Hepatocyte (in vitro differentiated cells): Measurements from ENCODE around the gene RPIA.

Source experiments
- EZH2 ChIP-seq: fragments of 200-600 bp; sonication (generic); IDR thresholded peaks from 2 replicates; pipeline ENCODE4 v1.6.1; 2016; ENCODE audit warnings: antibody characterized with exemption, mild to moderate bottlenecking, borderline replicate concordance
- EZH2phosphoT487 ChIP-seq: fragments of 200-600 bp; sonication (generic); IDR thresholded peaks from one replicate; pipeline ENCODE4 v1.6.1; 2018; ENCODE audit warnings: antibody characterized with exemption, mild to moderate bottlenecking, low read depth, moderate library complexity; ENCODE audit not compliant: unreplicated experiment, severe bottlenecking
- TF ChIP-seq, protein P1 (sequence below): fragments of 200-600 bp; sonication (generic); IDR thresholded peaks from 2 replicates; pipeline ENCODE4 v1.5.1; 2016; ENCODE audit warnings: antibody characterized with exemption, mild to moderate bottlenecking; ENCODE audit not compliant: poor library complexity

DNA sequence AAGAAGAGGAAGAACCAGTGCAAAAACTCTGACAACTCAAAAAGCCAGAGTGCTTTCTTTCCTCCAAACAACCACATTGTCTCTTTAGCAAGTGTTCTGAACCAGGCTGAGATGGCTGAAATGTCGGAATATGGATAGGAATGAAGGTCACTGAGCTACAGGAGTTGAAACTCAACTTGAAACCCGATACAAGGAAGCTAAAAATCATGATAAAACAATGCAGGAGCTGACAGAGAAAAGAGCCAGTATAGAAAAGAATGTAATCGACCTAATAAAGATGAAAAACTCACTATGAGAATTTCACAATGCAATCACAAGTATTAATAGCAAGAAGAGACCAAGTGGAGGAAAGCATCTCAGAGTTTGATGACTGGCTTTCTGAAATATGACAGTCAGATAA is 49.2 kb upstream of the RPIA start:
- TF ChIP-seq, protein P1, sequence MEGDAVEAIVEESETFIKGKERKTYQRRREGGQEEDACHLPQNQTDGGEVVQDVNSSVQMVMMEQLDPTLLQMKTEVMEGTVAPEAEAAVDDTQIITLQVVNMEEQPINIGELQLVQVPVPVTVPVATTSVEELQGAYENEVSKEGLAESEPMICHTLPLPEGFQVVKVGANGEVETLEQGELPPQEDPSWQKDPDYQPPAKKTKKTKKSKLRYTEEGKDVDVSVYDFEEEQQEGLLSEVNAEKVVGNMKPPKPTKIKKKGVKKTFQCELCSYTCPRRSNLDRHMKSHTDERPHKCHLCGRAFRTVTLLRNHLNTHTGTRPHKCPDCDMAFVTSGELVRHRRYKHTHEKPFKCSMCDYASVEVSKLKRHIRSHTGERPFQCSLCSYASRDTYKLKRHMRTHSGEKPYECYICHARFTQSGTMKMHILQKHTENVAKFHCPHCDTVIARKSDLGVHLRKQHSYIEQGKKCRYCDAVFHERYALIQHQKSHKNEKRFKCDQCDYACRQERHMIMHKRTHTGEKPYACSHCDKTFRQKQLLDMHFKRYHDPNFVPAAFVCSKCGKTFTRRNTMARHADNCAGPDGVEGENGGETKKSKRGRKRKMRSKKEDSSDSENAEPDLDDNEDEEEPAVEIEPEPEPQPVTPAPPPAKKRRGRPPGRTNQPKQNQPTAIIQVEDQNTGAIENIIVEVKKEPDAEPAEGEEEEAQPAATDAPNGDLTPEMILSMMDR = no peak
- TF ChIP-seq EZH2 = no peak
- no peak for TF ChIP-seq EZH2phosphoT487
